GM21515 (cell line): ENCODE data around the gene KRT84.

Experiments used
- ATAC-seq: cut with Tn5 transposase; IDR thresholded peaks from one replicate; pipeline ENCODE4 v1.9.1; 2021; ENCODE audit not compliant: unreplicated experiment

Gene KRT84

GRCh38 chr12:52389313-52390207, 4.1 kb upstream of the KRT84 start:
- no peak for ATAC-seq

- no peak for ATAC-seq
Measured at GRCh38 chr12:52387859-52388258, 2.4 kb upstream of the KRT84 start.

GRCh38 chr12:52383331-52383730, 2.1 kb downstream of the KRT84 start:
- no peak for ATAC-seq

GRCh38 chr12:52382854-52383253, 2.6 kb downstream of the KRT84 start:
- no peak for ATAC-seq

- no peak for ATAC-seq
Measured at GRCh38 chr12:52381206-52381605, 4.2 kb downstream of the KRT84 start.

GRCh38 chr12:52380271-52380694, 5.2 kb downstream of the KRT84 start:
- ATAC-seq = no peak

GRCh38 chr12:52379536-52379935, 5.9 kb downstream of the KRT84 start:
- ATAC-seq = no peak

GRCh38 chr12:52378091-52378490, 7.4 kb downstream of the KRT84 start:
- ATAC-seq = no peak

- ATAC-seq = no peak
Measured at GRCh38 chr12:52377266-52377665, 8.2 kb downstream of the KRT84 start.

GRCh38 chr12:52372216-52373154, 13.0 kb downstream of the KRT84 start:
- ATAC-seq = no peak

GRCh38 chr12:52371716-52372115, 13.7 kb downstream of the KRT84 start:
- no peak for ATAC-seq

GRCh38 chr12:52370926-52371608, 14.4 kb downstream of the KRT84 start:
- no peak for ATAC-seq

- ATAC-seq = no peak
Measured at GRCh38 chr12:52369809-52370208, 15.6 kb downstream of the KRT84 start.

- no peak for ATAC-seq
Measured at GRCh38 chr12:52369211-52369610, 16.2 kb downstream of the KRT84 start.

GRCh38 chr12:52368508-52368907, 16.9 kb downstream of the KRT84 start:
- ATAC-seq = no peak

- no peak for ATAC-seq
Measured at GRCh38 chr12:52367876-52368275, 17.6 kb downstream of the KRT84 start.

- ATAC-seq = no peak
Measured at GRCh38 chr12:52366738-52367485, 18.5 kb downstream of the KRT84 start, which contains the start of gene KRT85. Gene KRT85, minus strand, starts transcription at chr12:52367481. Its CDS starts 76 bp downstream, at chr12:52367405.

GRCh38 chr12:52364901-52365489, 20.5 kb downstream of the KRT84 start:
- ATAC-seq = no peak

- no peak for ATAC-seq
Measured at GRCh38 chr12:52364061-52364460, 21.4 kb downstream of the KRT84 start.

GRCh38 chr12:52363111-52363679, 22.3 kb downstream of the KRT84 start:
- no peak for ATAC-seq
